Thoracic aorta (tissue), 2 donors: ENCODE data around the gene ERMAP. TPM values are rescaled to one million over a fixed set of nuclear protein-coding genes. Genes with fewer than 3 reads are reported as not detected.

Source experiments
- ATAC-seq: fragments of 150-250 bp; one replicate; pipeline ENCODE4 v1.8.0; 2017; ENCODE audit warnings: low read depth; ENCODE audit not compliant: insufficient number of reproducible peaks, low FRiP score
- DNase-seq: peaks from one replicate; pipeline ENCODE4 v3.0.0-alpha.2; 2020; ENCODE audit warnings: low spot score
- H3K27ac ChIP-seq, 2 donors: fragments of 200-600 bp; sonication (generic); 1 replicate in 1 of 2; 2 replicates in 1 of 2; pipeline ENCODE4 v1.5.1; 2016; ENCODE audit warnings: mild to moderate bottlenecking in 2 of 2, moderate library complexity in 2 of 2
- H3K27me3 ChIP-seq: fragments of 200-600 bp; sonication (generic); replicated peaks from 2 replicates; pipeline ENCODE4 v1.6.0; 2016; ENCODE audit warnings: mild to moderate bottlenecking; ENCODE audit not compliant: insufficient read depth
- H3K36me3 ChIP-seq: fragments of 200-600 bp; sonication (generic); one replicate; pipeline ENCODE4 v1.5.1; 2016
- H3K4me1 ChIP-seq, 2 donors: fragments of 200-600 bp; sonication (generic); 1 replicate in 1 of 2; 2 replicates in 1 of 2; pipeline versions ENCODE4 v1.5.1 to v1.6.0; 2016; ENCODE audit warnings: low read depth in 2 of 2, mild to moderate bottlenecking in 1 of 2; ENCODE audit not compliant: control insufficient read depth in 1 of 2
- H3K4me3 ChIP-seq: fragments of 200-600 bp; sonication (generic); 2 replicates; pipeline ENCODE4 v1.5.1; 2016; ENCODE audit warnings: mild to moderate bottlenecking
- H3K9me3 ChIP-seq: fragments of 200-600 bp; sonication (generic); 2 replicates; pipeline ENCODE4 v1.5.1; 2016
- total RNA-seq, 2 donors: library from RNA; depleted of rRNA; stranded (reverse); fragments of >200 nt; gene quantifications; one replicate each; pipeline versions ENCODE4 v1.1.0 to v1.2.3, GENCODE V29; 2016
- TF ChIP-seq, protein P1 (sequence below): fragments of 200-600 bp; sonication (generic); IDR thresholded peaks from one replicate; pipeline ENCODE4 v1.5.1; 2019; ENCODE audit warnings: antibody characterized with exemption

The ERMAP gene
- total RNA-seq, 2 donors from 2014 or later, result 7.0 to 18.0 TPM

DNA sequence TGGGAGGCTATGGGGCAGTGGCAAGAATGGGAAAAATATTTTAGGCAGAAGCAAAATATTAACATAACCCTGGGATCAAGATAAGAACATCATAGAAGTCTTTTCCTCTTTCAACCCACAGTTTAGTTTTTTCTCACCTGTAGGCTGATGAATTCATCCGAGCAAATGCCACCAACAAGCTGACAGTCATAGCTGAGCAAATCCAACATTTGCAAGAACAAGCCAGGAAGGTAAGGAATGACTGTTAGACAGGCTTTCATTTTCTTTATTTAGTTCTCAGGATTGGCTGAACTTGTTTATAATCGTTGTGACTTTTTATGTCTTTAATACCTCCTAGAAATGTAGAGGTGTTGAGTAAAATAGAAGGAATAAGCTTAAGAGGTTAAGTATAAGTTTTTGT, 43.5 kb upstream of the ERMAP start:
- H3K9me3 ChIP-seq, result no peaks in the 10 kb centered on the region
- TF ChIP-seq, protein P1, sequence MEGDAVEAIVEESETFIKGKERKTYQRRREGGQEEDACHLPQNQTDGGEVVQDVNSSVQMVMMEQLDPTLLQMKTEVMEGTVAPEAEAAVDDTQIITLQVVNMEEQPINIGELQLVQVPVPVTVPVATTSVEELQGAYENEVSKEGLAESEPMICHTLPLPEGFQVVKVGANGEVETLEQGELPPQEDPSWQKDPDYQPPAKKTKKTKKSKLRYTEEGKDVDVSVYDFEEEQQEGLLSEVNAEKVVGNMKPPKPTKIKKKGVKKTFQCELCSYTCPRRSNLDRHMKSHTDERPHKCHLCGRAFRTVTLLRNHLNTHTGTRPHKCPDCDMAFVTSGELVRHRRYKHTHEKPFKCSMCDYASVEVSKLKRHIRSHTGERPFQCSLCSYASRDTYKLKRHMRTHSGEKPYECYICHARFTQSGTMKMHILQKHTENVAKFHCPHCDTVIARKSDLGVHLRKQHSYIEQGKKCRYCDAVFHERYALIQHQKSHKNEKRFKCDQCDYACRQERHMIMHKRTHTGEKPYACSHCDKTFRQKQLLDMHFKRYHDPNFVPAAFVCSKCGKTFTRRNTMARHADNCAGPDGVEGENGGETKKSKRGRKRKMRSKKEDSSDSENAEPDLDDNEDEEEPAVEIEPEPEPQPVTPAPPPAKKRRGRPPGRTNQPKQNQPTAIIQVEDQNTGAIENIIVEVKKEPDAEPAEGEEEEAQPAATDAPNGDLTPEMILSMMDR, result no peak
- H3K27ac ChIP-seq, result no peak overlapping the region
- peaks cover 26% of the 10 kb centered on the region for H3K36me3 ChIP-seq
- peaks cover 2 to 13% of the 10 kb centered on the region in 2 donors for H3K4me1 ChIP-seq
- no peak for DNase-seq
- ATAC-seq, result no peak
- H3K4me3 ChIP-seq, result no peak overlapping the region
- H3K27me3 ChIP-seq, result no peaks in the 10 kb centered on the region

DNA sequence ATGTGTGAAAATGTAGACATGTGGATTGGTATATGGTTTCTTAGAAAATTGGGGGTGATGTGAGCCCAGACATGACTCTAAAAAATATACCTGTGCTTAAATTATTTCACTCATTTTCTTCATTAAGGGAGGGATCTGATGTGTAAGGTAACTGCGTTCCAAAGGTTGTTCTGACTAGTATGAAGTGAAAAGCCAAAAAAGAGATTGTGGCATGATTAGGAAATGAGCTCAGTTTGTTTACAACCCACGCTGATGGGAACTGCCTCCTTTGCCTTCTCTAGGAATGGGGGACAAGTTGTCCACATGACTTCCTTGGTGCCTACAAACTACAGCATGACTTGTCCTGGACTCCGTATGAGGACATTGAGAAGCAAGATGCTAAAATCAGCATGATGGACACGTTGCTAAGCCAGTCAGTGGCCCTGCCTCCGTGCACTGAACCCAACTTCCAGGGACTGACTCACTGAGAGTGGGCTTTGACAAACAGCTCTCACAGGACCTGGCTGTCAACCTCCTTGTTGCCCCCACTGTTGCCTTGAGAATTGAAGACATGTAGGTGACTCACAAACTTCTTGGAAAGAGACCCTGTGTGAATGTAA, 41.9 kb upstream of the ERMAP start:
- no peak overlapping the region for H3K4me3 ChIP-seq
- no peaks in the 10 kb centered on the region for H3K9me3 ChIP-seq
- ATAC-seq (no peak), DNase-seq (no peak)
- peaks cover 0 to 6% of the 10 kb centered on the region in 2 donors for H3K4me1 ChIP-seq
- H3K27ac ChIP-seq, result no peak overlapping the region
- peaks cover 27% of the 10 kb centered on the region for H3K36me3 ChIP-seq
- TF ChIP-seq, protein P1, result no peak
- H3K27me3 ChIP-seq, result no peaks in the 10 kb centered on the region

DNA sequence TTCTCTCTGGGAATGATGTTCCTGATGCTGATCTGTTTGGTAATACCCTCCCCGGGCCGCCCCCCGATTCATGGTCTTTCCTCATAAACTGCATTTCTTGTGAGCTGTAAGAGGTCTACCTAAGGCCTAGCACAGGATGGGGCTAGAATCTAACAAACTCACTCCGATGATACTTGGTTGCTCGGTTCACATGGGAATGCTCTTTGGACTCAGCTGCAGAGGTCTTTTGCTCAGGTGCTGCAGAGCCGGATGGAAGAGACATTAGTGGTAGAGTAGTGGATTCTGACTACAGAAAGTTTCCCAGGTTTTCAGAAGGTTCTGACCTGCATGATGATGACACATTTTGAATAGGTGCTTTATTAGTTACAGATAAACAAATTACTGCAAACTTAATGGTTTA, 40.4 kb upstream of the ERMAP start:
- peaks cover 29% of the 10 kb centered on the region for H3K36me3 ChIP-seq
- no peaks in the 10 kb centered on the region for H3K27me3 ChIP-seq
- no peaks in the 10 kb centered on the region for H3K4me1 ChIP-seq
- ATAC-seq (no peak), DNase-seq (no peak)
- H3K9me3 ChIP-seq, result no peaks in the 10 kb centered on the region
- TF ChIP-seq, protein P1, result no peak
- no peak overlapping the region for H3K27ac ChIP-seq
- no peak overlapping the region for H3K4me3 ChIP-seq

DNA sequence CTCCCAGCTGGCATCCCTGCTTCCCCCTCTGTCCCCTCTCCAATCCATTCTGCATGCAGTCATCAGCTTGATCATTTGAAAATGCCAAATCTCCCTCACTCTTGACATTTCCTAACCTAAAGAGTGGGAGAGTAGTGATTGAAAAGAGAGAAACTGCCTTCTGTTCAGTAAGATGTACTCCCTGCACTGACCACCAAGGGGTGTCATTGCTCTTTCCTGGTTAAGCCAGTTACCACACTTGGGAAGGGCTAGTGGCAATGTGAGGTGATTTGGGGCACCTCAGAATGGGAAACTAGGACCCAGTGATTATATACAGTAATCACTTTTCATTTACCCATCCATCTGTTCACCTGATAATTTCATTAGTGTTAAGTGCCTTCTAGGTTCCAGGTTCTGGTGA, 39.1 kb upstream of the ERMAP start:
- TF ChIP-seq, protein P1, result no peak
- Histone ChIP-seq H3K27me3 (no peaks in the 10 kb centered on the region), H3K4me1 (no peaks in the 10 kb centered on the region), H3K36me3 (peaks cover 29% of the 10 kb centered on the region), H3K9me3 (no peaks in the 10 kb centered on the region), H3K27ac (no peak overlapping the region), H3K4me3 (no peak overlapping the region)
- ATAC-seq (no peak), DNase-seq (no peak)

DNA sequence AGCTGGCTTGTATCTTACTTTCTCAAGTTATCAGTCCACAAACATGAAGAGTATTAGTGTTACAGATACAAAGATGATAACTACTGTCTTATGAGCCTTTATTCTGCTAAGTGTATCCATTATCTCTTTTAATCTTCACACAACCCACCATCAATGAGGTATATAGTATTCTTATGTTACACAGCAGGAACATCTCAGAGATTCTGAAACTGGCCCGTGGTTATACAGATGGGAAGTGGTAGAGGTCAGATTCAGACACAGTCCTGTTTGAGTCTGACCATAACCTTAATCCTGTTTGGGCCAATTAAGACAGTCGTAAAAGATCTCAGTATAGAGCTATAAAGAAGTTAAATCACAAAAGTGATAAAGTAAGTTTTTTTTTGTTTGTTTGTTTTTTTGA, 37.2 kb upstream of the ERMAP start:
- H3K36me3 ChIP-seq, result peaks cover 26% of the 10 kb centered on the region
- TF ChIP-seq, protein P1, result no peak
- ATAC-seq (no peak), DNase-seq (no peak)
- peaks cover under 1 to 1% of the 10 kb centered on the region in 2 donors for H3K4me1 ChIP-seq
- H3K4me3 ChIP-seq, result no peak overlapping the region
- H3K27ac ChIP-seq, result no peak overlapping the region
- H3K9me3 ChIP-seq, result no peaks in the 10 kb centered on the region
- H3K27me3 ChIP-seq, result no peaks in the 10 kb centered on the region
